GM18867 (cell line): ENCODE data around the gene PDE9A.

Experiments
- ATAC-seq: cut with Tn5 transposase; IDR thresholded peaks from one replicate; pipeline ENCODE4 v1.9.1; 2021; ENCODE audit warnings: mild to moderate bottlenecking, moderate library complexity; ENCODE audit not compliant: unreplicated experiment

PDE9A gene

DNA sequence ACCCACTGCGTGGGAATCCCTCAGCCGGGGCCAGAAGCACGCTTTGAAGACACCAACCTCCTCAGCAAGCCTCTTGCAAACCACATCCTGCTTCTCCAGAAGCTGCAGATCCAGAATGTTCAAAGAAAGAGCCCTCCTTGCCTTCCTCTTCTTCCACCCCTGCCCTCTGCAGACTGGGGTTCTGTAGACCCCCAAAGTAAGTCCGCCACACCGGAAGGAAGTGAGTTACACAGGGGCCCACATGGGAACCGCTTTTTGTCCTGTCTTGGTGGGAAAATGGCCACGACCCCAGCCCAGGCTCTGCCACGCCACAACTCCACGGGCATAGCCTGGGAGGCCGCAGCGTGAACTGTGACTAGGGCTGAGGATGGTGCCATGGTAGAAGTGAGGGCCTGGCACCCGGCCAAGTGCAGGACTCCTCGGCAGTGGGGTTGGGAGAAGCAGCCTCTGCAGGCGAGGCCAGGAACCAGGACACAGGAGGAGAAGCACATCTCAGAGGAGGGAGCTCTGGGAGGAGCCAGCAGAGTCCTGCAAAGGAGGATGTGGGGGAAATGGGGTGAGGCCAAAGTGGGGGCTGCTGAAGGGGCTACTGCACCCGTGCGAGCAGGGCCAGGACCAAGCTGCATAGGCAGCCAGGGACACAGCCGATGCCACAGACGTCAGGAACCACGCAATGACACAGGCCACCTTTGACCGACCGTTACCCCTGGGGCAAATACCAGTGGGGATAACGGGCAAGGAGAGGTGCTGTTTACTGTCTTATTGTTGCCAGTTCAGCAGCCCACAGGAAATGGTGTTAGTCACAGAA is 30.9 kb downstream of the PDE9A start:
- ATAC-seq, result no peak

- no peak for ATAC-seq
Measured at GRCh38 chr21:42685036-42685435, 31.6 kb downstream of the PDE9A start.

- no peak for ATAC-seq
Measured at GRCh38 chr21:42685954-42686500, 32.6 kb downstream of the PDE9A start.

- no peak for ATAC-seq
Measured at GRCh38 chr21:42687796-42688195, 34.4 kb downstream of the PDE9A start.

GRCh38 chr21:42688226-42688840 is 34.9 kb downstream of the PDE9A start:
- ATAC-seq, result no peak

- no peak for ATAC-seq
Measured at GRCh38 chr21:42688841-42689371, 35.5 kb downstream of the PDE9A start.

DNA sequence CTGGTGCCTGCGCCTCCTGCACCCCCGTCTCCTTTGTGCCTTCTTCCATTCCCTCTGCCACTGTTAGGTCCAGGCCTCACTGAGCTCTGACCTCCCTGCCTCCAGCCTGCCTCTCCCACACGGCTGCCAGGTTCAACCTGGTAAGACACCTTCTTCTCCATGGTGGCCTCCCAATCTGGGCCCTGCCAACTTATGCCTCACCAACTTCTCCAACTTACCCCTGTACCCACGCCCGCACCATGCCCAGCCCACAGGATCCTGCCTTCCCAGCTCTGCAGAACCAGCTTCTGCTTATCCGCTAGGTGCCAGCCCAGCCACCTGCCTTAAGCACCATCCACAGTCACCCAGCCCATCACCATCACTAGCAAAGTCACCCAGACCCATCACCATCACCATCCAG is 37.2 kb downstream of the PDE9A start:
- no peak for ATAC-seq

GRCh38 chr21:42691901-42692559 is 38.6 kb downstream of the PDE9A start:
- ATAC-seq, result no peak

DNA sequence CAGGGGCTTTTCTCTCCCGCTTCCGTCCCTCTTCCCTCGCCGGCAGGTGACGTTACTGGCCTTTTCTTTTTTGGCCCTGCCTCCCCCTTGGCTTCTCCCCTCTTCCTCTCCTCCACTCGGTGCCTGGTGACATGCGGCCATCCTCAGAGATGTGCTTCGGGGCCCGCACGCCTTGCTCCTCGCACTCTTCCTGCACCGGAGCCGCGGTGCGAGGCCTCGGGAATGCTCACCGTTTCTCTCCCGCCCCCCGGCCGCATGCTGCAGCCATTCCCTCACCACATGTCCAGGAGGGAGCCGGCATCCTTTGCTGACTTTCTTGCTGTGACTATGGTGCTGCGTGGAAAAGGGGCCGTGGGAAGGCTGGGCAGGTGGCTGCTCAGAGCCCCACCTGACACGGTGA is 39.3 kb downstream of the PDE9A start:
- ATAC-seq, result no peak

DNA sequence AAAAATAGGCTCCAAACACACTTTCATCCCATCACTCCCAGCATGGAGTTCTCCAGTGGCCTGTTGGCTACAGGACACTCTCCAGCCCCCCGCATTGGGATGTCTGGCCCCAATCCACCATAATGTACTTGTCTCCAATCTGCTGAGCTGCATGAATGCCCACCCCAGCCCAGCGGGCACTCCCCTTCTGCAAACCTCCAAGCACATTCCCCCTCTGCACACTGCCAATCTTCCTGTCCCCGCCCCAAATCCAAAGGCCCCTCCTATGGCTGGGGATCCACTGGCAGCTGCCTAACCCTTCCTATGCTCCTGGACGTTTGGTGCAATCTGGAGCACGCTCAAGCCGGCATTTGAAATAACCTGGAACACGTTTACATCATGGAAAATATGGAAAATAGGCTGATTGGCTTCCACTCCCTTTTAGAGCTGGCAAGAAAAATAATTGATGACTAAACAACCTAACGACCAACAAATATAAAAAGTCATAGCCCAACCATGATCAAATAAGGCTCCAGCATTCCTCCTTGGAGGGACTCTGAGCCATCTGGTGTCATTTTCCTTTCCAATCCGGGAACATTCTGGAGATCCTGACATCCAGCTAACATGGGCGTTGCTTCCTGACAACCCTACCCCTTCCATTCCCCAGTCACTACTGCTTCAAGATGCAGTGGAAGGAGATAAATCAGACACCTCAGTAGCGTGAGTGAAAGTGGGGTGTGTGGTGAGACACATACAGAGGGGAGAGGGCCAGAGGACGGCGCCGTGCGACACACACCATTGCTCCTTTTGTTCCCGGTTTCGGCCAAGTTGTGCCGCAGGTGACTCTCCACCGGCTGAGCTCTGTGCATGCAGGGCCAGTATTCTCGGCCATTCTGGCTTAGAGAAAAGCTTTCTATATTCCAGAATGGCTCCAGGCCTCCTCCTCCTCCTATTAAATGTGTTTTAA is 41.6 kb downstream of the PDE9A start:
- ATAC-seq, result no peak

- ATAC-seq, result no peak
Measured at GRCh38 chr21:42695697-42696380, 42.4 kb downstream of the PDE9A start.

DNA sequence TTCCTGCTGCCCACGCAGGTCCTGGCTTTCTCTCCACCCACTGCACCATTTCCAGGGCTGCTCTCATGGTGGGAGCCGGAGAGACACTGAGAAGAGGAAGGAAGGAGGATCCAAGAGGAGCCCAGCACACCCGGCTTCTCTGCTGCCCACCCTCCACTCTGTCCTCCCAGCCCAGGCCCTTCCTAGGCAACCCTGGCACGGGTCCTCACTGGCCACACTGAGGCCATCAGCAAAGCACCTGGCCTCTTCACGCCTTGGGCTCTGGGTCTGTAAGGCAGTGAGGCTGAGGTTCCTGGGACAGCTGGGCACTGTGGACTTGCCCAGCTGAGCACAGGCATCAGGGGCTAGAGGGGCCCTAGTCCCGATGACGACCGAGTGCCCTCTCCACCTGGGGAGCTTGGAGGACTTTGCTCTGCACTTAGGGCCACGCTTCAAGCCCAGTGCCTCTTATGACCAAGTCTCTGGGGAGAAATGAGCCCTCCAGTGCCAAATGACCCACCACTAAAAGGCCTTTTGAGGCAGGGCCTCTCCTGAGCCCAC is 43.1 kb downstream of the PDE9A start:
- ATAC-seq, result no peak

DNA sequence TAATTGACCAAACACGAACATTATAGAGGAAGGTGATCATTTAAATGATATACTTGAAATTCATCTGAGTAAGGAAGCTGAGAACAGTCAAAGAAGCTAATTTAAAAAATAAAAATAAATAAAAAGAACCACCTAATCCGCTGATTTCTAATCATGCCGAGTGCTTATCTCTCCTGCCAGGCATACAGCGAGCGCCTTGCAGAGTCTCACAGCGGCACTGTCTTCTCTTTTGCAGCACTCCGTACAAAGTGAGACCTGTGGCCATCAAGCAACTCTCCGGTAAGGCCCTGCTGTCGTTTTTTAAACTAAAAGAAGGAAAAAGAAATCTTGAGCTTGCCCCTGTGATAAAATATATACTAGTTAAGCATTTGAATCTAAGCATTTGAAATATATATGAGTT is 45.3 kb downstream of the PDE9A start:
- ATAC-seq, result no peak

DNA sequence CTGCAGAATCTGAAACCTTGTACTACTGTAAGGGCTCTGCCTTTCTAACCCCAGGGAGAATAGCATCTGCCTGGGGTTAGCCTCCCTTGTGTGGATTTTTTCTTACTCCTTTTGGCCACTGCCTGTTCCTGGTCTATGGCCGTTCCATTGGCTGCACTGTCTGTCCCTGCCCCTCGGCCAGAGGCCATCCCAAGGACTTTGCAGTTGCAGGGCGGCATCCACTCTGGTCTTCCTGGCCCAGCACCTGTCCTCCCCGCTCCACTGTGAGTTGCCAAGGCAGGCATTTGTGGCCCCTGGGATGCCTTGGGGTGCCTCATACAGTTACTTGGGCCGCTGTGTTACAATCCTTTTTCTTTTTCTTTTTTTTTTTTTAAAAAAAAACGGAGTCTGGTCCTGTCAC is 45.8 kb downstream of the PDE9A start:
- no peak for ATAC-seq

GRCh38 chr21:42701706-42702456 is 48.5 kb downstream of the PDE9A start:
- ATAC-seq, result no peak

- no peak for ATAC-seq
Measured at GRCh38 chr21:42702720-42703119, 49.3 kb downstream of the PDE9A start.

DNA sequence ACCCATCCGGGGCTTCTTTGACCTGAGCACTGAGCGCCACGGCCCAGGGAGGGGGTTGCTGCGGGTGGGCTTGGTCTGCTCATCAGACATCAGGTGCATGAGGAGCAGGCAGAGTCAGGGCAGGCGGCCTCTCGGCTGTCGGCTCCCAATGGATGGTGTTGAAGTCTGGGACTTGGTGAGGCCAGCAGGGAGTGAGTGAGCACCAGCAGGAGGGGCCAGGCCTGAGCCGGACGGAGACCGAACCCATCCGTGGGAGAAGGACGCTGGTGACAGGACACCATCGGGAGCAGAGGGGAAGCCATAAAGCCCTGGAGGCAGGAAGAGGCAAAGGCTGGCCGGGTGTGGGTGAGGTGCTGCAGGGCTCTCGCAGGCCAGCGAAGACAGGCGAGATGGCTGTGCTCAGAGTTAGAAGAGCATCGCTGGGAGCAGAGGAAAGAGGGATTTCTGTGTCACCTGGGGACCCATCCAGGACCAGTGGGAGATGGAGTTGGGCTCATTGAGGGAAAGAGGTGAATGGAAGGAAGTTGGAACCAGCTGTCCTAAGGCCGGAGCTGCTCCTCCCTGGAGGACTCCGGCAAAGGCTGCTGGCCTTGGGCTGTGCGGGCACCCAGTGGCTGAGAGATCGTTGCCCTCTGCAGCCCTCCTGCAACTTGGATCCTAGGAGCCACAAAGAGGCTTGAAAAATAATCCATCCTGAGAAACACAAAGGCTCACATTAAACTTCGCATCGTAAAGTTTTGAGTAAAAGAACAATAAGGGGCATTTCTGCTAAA is 49.9 kb downstream of the PDE9A start:
- ATAC-seq, result no peak

DNA sequence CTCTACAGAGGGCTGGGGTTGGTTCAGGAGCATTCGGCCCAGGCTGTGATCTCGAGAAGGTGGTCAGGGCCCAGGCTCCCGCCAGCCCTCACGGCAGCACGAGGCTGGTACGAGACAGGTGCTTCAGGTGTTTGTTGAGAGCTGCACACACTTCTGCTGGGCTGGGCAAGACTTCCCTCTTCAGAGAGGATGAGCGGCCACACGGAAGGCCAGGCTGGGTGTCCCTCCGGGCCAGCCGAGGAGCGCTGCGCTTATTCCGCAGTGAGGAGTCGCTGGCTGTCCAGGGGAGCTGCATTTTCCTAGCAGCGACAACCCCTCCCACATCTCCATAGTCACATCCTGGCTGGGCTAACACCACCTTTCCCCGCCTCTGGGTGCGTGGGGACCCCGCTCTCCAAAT is 50.5 kb downstream of the PDE9A start:
- no peak for ATAC-seq
